A549 (cell line): ENCODE measurements around the gene MSS51. TPM values are rescaled to one million over a fixed set of nuclear protein-coding genes. Genes with fewer than 3 reads are reported as not detected.

ENCODE experiments used
- ATAC-seq, 2 experiments: fragments of 200-7000 bp in 1 of 2; fragments of >200 bp in 1 of 2; cut with Nextera tagmentation in 1 of 2; cut with Tn5 transposase in 1 of 2; 3 replicates each; pipeline versions ENCODE4 v1.8.0 to v1.9.1; 2018 to 2020; ENCODE audit warnings: mild to moderate bottlenecking in 1 of 2, moderate library complexity in 1 of 2
- CTCF ChIA-PET: fragments of 300-600 bp; sonication (Branson Sonifier 250); formaldehyde crosslinking; extraction: SDS; loops from one replicate; lab custom pipeline; 2021; ENCODE audit warnings: antibody characterized with exemption, inconsistent platforms; lab: Yijun Ruan, JAX
- POLR2A ChIA-PET: fragments of 350-600 bp; formaldehyde crosslinking; extraction: SDS; loops from one replicate; lab custom pipeline; 2021; ENCODE audit warnings: antibody characterized with exemption, inconsistent platforms; lab: Yijun Ruan, JAX
- DNase-seq, 2 experiments: peaks; one replicate each; pipeline versions ENCODE4 v3.0.0 to v3.0.0-alpha.2; 2011 to 2016; ENCODE audit warnings: low read depth in 1 of 2, low spot score in 1 of 2
- FAIRE-seq: peaks from 2 replicates; lab custom pipeline; 2011; peaks lifted over from hg19 to GRCh38; lab: Jason Lieb, UNC
- H3K27ac ChIP-seq, 2 experiments: fragments of >200 bp; sonication (Bioruptor Twin); formaldehyde crosslinking; 3 replicates each; pipeline ENCODE4 v1.5.1; 2016 to 2017
- H3K4me1 ChIP-seq: fragments of >200 bp; sonication (Bioruptor Twin); formaldehyde crosslinking; 3 replicates; pipeline ENCODE4 v1.6.1; 2016
- H3K4me2 ChIP-seq: fragments of >200 bp; sonication (Bioruptor Twin); formaldehyde crosslinking; 3 replicates; pipeline ENCODE4 v1.6.1; 2016
- H3K4me3 ChIP-seq: fragments of >200 bp; sonication (Bioruptor Twin); formaldehyde crosslinking; 3 replicates; pipeline ENCODE4 v1.5.1; 2016
- H3K9me3 ChIP-seq: fragments of >200 bp; sonication (Bioruptor Twin); formaldehyde crosslinking; 3 replicates; pipeline ENCODE4 v1.6.1; 2016
- CBX2 ChIP-seq: fragments of 200-600 bp; sonication (generic); IDR thresholded peaks from 2 replicates; pipeline ENCODE4 v1.6.1; 2016; ENCODE audit warnings: low read depth, mild to moderate bottlenecking, borderline replicate concordance
- EHF ChIP-seq: fragments of 250-450 bp; sonication (Bioruptor Pico); IDR thresholded peaks from 2 replicates; pipeline ENCODE4 v1.5.0; 2020; ENCODE audit warnings: mild to moderate bottlenecking
- EP300 ChIP-seq, 2 experiments: fragments of >200 bp; sonication (Bioruptor Twin); formaldehyde crosslinking; IDR thresholded peaks; 2 replicates in 1 of 2; 3 replicates in 1 of 2; pipeline ENCODE4 v1.6.1; 2016 to 2017
- FOSB ChIP-seq: fragments of 250-450 bp; sonication (Bioruptor Pico); IDR thresholded peaks from 2 replicates; pipeline ENCODE4 v1.5.0; 2020; ENCODE audit warnings: mild to moderate bottlenecking, moderate library complexity
- FOXS1 ChIP-seq: fragments of 250-450 bp; sonication (Bioruptor Pico); IDR thresholded peaks from 2 replicates; pipeline ENCODE4 v1.5.0; 2020; ENCODE audit warnings: mild to moderate bottlenecking, moderate library complexity
- HDAC2 ChIP-seq: fragments of 200-600 bp; sonication (generic); IDR thresholded peaks from 2 replicates; pipeline ENCODE4 v1.6.1; 2016
- HEYL ChIP-seq: fragments of 250-450 bp; sonication (Bioruptor Pico); IDR thresholded peaks from 2 replicates; pipeline ENCODE4 v1.8.0; 2021; ENCODE audit warnings: mild to moderate bottlenecking, moderate library complexity
- HOXA7 ChIP-seq: fragments of 250-450 bp; sonication (Bioruptor Pico); IDR thresholded peaks from 2 replicates; pipeline ENCODE4 v1.5.0; 2020; ENCODE audit warnings: mild to moderate bottlenecking, moderate library complexity
- HOXB13 ChIP-seq: fragments of 250-450 bp; sonication (Bioruptor Pico); IDR thresholded peaks from 2 replicates; pipeline ENCODE4 v1.5.0; 2020; ENCODE audit warnings: low read depth, mild to moderate bottlenecking, moderate library complexity
- HOXB5 ChIP-seq: fragments of 250-450 bp; sonication (Bioruptor Pico); IDR thresholded peaks from 2 replicates; pipeline ENCODE4 v1.5.0; 2020; ENCODE audit warnings: mild to moderate bottlenecking, moderate library complexity
- KDM1A ChIP-seq: fragments of 200-600 bp; sonication (generic); IDR thresholded peaks from 2 replicates; pipeline ENCODE4 v1.6.1; 2016; ENCODE audit warnings: low read depth, mild to moderate bottlenecking
- KDM5A ChIP-seq: fragments of 200-600 bp; sonication (generic); IDR thresholded peaks from 2 replicates; pipeline ENCODE4 v1.6.1; 2016; ENCODE audit warnings: antibody characterized with exemption, mild to moderate bottlenecking
- MAFK ChIP-seq: fragments of 450-650 bp; IDR thresholded peaks from 2 replicates; pipeline ENCODE4 v1.6.1; 2014; ENCODE audit not compliant: partially characterized antibody
- MAZ ChIP-seq: fragments of 150-350 bp; IDR thresholded peaks from 2 replicates; pipeline ENCODE4 v1.6.1; 2014; ENCODE audit warnings: antibody characterized with exemption, low read depth, low read length, borderline replicate concordance
- NPAS2 ChIP-seq: fragments of 250-450 bp; sonication (Bioruptor Pico); IDR thresholded peaks from 2 replicates; pipeline ENCODE4 v1.8.0; 2022; ENCODE audit warnings: mild to moderate bottlenecking, moderate library complexity, borderline replicate concordance
- PHF8 ChIP-seq: fragments of 200-600 bp; sonication (generic); IDR thresholded peaks from 2 replicates; pipeline ENCODE4 v1.6.1; 2016; ENCODE audit warnings: low read depth, mild to moderate bottlenecking, antibody characterized with exemption, moderate library complexity, borderline replicate concordance
- POLR2AphosphoS2 ChIP-seq: conservative IDR thresholded peaks from 2 replicates; pipeline ENCODE4 v1.6.1; 2012; ENCODE audit warnings: low read length, improper control_type of control experiment, inconsistent platforms
- RCOR1 ChIP-seq: fragments of 150-350 bp; IDR thresholded peaks from 2 replicates; pipeline ENCODE4 v1.6.1; 2014; ENCODE audit warnings: antibody characterized with exemption, low read length, low read depth
- TFCP2L1 ChIP-seq: fragments of 250-450 bp; sonication (Bioruptor Pico); IDR thresholded peaks from 2 replicates; pipeline ENCODE4 v1.5.0; 2021; ENCODE audit warnings: mild to moderate bottlenecking
- TP53 ChIP-seq: fragments of 250-450 bp; sonication (Bioruptor Pico); IDR thresholded peaks from 2 replicates; pipeline ENCODE4 v1.5.0; 2021; ENCODE audit warnings: mild to moderate bottlenecking, moderate library complexity
- ZC3H11A ChIP-seq: fragments of 450-650 bp; IDR thresholded peaks from 2 replicates; pipeline ENCODE4 v1.6.1; 2014; ENCODE audit warnings: antibody characterized with exemption, mild to moderate bottlenecking
- WGBS: methylation state at CpG from one replicate; pipeline ENCODE4 v1.1.6; 2017; ENCODE audit errors: missing lambda C conversion rate; 5-methylcytosine and 5-hydroxymethylcytosine counted together
- polyA plus RNA-seq, 4 experiments: library from polyadenylated mRNA; depleted of rRNA in 3 of 4; stranded (reverse); fragments of >200 nt; fragmentation: RNase III in 1 of 4; extraction: RNeasy Plus Mini Kit Qiagen cat#74134 plus additional on column Dnase treatment in 1 of 4; gene quantifications; 2 replicates in 3 of 4; 3 replicates in 1 of 4; pipeline ENCODE4 v1.2.3, GENCODE V29; 2011 to 2017
- TF ChIP-seq, protein P1 (sequence below): IDR thresholded peaks from 2 replicates; pipeline ENCODE4 v1.6.1; 2012
- TF ChIP-seq, protein P2 (sequence below): fragments of 250-450 bp; sonication (Bioruptor Pico); IDR thresholded peaks from 2 replicates; pipeline ENCODE4 v1.5.0; 2021; ENCODE audit warnings: mild to moderate bottlenecking, moderate library complexity, borderline replicate concordance
- TF ChIP-seq, protein P3 (sequence below): fragments of 150-350 bp; IDR thresholded peaks from 2 replicates; pipeline ENCODE4 v1.6.1; 2014; ENCODE audit warnings: low read depth, mild to moderate bottlenecking, low read length
- TF ChIP-seq, protein P4 (sequence below): fragments of 200-600 bp; sonication (generic); IDR thresholded peaks from 2 replicates; pipeline ENCODE4 v1.6.1; 2016; ENCODE audit warnings: antibody characterized with exemption, mild to moderate bottlenecking, moderate library complexity

Gene MSS51
- polyA plus RNA-seq, 2 of the 4 experiments (the other 2 are of a cell fraction): 0.49 to 1.1 TPM

DNA sequence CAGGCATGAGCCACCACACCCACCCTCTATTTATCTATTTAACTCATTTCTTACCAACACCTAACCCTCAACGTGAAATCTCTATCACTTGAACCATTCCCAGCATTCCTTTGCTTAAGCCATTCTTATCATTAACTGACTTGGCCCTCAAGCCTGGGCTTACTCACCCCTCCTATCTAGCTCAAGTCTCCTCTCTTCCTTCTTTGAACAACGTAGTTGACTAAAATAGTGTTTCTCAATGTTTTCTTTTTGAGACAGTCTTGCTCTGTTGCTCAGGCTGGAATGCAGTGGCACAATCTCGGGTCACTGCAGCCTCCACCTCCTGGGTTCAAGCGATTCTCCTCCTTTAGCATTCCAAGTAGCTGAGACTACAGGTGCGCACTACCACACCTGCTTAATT is 26.5 kb downstream of the MSS51 start:
- ATAC-seq: no peak
- ChIA-PET POLR2A (no interaction called here), CTCF (interaction anchor here (1.4 to 1.5 kb wide), 2 partner anchors 9 to 28 kb away, joined by 3 to 4 read pairs; no protein-coding TSS in a partner anchor)
- H3K4me2 ChIP-seq: no peak overlapping the region
- H3K27ac ChIP-seq: no peak overlapping the region
- H3K4me3 ChIP-seq: no peak overlapping the region
- peaks cover 22% of the 10 kb centered on the region; the same call in 2 of the 3 replicates for H3K4me1 ChIP-seq
- 76% methylated on average over 5 of the region's 5 CpGs for WGBS
- no peak for FAIRE-seq
- no peak for DNase-seq
- no peaks in the 10 kb centered on the region for H3K9me3 ChIP-seq
- TF ChIP-seq ZC3H11A (no peak), HOXB13 (CRISPR knock-in tag) (no peak), EHF (CRISPR knock-in tag) (no peak), KDM5A (no peak), TFCP2L1 (CRISPR knock-in tag) (no peak), HDAC2 (no peak), RCOR1 (no peak), FOXS1 (CRISPR knock-in tag) (no peak), EP300 (IDR thresholded peaks at IDR 0.05) (no peak), HOXA7 (CRISPR knock-in tag) (no peak), TP53 (CRISPR knock-in tag) (no peak), NPAS2 (CRISPR knock-in tag) (no peak)
- TF ChIP-seq, protein P1, sequence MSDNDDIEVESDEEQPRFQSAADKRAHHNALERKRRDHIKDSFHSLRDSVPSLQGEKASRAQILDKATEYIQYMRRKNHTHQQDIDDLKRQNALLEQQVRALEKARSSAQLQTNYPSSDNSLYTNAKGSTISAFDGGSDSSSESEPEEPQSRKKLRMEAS: no peak
- TF ChIP-seq, protein P2, sequence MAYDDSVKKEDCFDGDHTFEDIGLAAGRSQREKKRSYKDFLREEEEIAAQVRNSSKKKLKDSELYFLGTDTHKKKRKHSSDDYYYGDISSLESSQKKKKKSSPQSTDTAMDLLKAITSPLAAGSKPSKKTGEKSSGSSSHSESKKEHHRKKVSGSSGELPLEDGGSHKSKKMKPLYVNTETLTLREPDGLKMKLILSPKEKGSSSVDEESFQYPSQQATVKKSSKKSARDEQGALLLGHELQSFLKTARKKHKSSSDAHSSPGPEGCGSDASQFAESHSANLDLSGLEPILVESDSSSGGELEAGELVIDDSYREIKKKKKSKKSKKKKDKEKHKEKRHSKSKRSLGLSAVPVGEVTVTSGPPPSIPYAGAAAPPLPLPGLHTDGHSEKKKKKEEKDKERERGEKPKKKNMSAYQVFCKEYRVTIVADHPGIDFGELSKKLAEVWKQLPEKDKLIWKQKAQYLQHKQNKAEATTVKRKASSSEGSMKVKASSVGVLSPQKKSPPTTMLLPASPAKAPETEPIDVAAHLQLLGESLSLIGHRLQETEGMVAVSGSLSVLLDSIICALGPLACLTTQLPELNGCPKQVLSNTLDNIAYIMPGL: no peak

DNA sequence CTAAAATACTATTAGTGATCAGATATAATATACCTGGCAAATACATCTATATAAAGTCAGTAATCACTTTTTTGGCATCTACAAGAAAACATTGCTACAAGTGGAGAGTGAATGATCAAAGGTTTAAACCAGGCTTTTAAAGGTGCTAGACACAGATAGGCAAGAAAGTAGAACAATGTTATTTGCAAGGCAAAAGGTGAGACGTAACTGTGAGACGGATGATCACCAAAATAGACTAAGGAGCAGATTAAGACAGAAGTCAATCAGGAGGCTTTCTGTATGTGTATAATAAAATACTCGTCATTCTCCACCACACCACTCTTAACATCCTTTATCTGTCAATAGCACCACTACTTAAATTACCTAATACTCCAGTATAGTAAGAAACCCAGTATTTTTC is 27.8 kb downstream of the MSS51 start:
- H3K4me2 ChIP-seq: no peak overlapping the region
- H3K4me3 ChIP-seq: no peak overlapping the region
- H3K27ac ChIP-seq: no peak overlapping the region
- FAIRE-seq (no peak), ATAC-seq (no peak), DNase-seq (no peak)
- POLR2A ChIA-PET: interaction anchor here (0.7 kb wide), 1 partner anchor 47 kb away, joined by 6 read pairs; the partner anchor contains the start of gene CFAP70
- CTCF ChIA-PET: no interaction called here
- H3K9me3 ChIP-seq: no peaks in the 10 kb centered on the region
- 95% methylated on average over 3 of the region's 3 CpGs for WGBS
- TF ChIP-seq HDAC2 (no peak), EP300 (IDR thresholded peaks at IDR 0.05) (no peak), PHF8 (no peak), HOXB13 (CRISPR knock-in tag) (no peak), EHF (CRISPR knock-in tag) (no peak)
- TF ChIP-seq, protein P2: no peak
- peaks cover 22% of the 10 kb centered on the region; the same call in 2 of the 3 replicates for H3K4me1 ChIP-seq

DNA sequence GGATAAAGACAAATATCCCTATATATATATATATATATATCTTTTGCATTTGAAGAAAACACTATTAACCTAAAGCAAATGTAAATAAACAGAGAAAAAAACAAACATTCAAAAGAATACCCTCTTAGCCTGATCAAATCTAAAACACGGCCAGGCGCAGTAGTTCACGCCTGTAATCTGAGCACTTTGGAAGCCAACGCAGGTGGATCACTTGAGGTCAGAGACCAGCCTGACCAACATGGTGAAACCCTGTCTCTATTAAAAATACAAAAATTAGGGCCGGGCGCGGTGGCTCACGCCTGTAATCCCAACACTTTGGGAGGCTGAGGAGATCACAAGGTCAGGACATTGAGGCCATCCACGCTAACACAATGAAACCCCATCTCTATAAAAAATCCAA is 28.7 kb downstream of the MSS51 start:
- ChIA-PET POLR2A (no interaction called here), CTCF (no interaction called here)
- TF ChIP-seq, protein P3, sequence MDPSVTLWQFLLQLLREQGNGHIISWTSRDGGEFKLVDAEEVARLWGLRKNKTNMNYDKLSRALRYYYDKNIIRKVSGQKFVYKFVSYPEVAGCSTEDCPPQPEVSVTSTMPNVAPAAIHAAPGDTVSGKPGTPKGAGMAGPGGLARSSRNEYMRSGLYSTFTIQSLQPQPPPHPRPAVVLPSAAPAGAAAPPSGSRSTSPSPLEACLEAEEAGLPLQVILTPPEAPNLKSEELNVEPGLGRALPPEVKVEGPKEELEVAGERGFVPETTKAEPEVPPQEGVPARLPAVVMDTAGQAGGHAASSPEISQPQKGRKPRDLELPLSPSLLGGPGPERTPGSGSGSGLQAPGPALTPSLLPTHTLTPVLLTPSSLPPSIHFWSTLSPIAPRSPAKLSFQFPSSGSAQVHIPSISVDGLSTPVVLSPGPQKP: no peak
- no peak for TF ChIP-seq CBX2
- no peak for TF ChIP-seq MAFK
- no peak for TF ChIP-seq KDM1A
- TF ChIP-seq MAZ: no peak
- TF ChIP-seq FOSB (CRISPR knock-in tag): no peak
- TF ChIP-seq HOXB5 (CRISPR knock-in tag): no peak
- no peak for TF ChIP-seq NPAS2 (CRISPR knock-in tag)
- TF ChIP-seq HEYL: no peak
- TF ChIP-seq, protein P4, sequence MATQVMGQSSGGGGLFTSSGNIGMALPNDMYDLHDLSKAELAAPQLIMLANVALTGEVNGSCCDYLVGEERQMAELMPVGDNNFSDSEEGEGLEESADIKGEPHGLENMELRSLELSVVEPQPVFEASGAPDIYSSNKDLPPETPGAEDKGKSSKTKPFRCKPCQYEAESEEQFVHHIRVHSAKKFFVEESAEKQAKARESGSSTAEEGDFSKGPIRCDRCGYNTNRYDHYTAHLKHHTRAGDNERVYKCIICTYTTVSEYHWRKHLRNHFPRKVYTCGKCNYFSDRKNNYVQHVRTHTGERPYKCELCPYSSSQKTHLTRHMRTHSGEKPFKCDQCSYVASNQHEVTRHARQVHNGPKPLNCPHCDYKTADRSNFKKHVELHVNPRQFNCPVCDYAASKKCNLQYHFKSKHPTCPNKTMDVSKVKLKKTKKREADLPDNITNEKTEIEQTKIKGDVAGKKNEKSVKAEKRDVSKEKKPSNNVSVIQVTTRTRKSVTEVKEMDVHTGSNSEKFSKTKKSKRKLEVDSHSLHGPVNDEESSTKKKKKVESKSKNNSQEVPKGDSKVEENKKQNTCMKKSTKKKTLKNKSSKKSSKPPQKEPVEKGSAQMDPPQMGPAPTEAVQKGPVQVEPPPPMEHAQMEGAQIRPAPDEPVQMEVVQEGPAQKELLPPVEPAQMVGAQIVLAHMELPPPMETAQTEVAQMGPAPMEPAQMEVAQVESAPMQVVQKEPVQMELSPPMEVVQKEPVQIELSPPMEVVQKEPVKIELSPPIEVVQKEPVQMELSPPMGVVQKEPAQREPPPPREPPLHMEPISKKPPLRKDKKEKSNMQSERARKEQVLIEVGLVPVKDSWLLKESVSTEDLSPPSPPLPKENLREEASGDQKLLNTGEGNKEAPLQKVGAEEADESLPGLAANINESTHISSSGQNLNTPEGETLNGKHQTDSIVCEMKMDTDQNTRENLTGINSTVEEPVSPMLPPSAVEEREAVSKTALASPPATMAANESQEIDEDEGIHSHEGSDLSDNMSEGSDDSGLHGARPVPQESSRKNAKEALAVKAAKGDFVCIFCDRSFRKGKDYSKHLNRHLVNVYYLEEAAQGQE: no peak
- TF ChIP-seq HOXB13 (CRISPR knock-in tag): no peak
- no peak for TF ChIP-seq POLR2AphosphoS2
- ATAC-seq (no peak), DNase-seq (no peak), FAIRE-seq (no peak)
- WGBS: 96% methylated on average over 9 of the region's 9 CpGs
- peaks cover 17% of the 10 kb centered on the region; the same call in 2 of the 3 replicates for H3K4me1 ChIP-seq
- H3K4me2 ChIP-seq: no peak overlapping the region
- H3K27ac ChIP-seq: no peak overlapping the region
- no peak overlapping the region for H3K4me3 ChIP-seq
- H3K9me3 ChIP-seq: no peaks in the 10 kb centered on the region
